GM12801 (cell line): ENCODE data around the gene ATP5PF.

Experiments used
- CTCF ChIP-seq: IDR thresholded peaks from one replicate; pipeline ENCODE4 v1.5.1; 2011; ENCODE audit warnings: control low read depth; ENCODE audit not compliant: insufficient read length; ENCODE audit errors: extremely low read depth

Gene ATP5PF

DNA sequence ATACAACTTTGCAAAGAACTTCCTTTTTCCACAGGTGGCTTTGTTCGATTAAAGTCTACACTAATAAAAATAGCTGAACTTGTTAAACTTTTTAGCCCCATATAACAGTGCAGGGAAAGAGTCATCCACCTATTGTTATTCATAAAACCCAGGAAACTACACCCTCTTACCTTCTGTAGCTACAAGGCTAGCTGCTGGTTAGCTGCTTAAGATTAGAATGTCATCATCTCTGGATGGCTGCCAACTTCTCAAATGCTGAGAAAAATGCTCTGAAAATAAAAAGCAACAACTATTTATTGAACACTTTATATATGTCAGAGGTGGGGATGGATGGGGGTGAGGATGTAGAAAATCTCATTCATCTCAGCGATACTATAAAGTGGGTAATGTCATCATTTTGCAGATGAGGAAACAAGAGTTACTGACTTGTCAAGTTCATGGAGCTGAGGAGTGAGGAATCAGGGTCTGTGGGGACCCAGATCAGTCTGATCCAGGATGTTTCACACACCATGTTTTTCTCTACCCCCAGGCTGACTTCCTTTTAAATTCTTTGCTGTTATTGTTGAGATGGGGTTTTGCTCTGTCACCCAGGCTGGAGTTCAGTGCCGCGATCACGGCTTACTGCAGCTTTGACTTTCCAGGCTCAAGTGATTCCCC lies 17.1 kb downstream of the ATP5PF start:
- no peak for TF ChIP-seq CTCF

DNA sequence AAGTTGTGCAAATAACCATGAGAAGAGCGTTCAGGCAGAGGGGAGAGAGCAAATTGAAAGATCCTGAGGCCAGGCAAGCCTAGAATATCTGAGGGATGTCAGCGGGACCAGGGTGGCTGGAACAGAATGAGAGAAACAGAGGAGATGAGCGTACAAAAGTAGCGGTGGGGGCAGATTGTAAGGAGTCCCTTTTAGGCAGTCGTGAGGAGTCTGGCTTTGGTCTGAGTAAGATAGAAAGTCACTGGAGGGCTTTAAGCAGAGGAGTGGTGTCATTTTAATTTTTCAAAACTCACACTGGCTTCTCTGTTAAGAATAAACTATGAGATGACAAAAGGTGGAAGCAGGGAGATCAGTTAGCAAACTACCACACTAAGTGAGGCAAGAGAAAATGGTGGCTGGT lies 24.2 kb downstream of the ATP5PF start:
- no peak for TF ChIP-seq CTCF

DNA sequence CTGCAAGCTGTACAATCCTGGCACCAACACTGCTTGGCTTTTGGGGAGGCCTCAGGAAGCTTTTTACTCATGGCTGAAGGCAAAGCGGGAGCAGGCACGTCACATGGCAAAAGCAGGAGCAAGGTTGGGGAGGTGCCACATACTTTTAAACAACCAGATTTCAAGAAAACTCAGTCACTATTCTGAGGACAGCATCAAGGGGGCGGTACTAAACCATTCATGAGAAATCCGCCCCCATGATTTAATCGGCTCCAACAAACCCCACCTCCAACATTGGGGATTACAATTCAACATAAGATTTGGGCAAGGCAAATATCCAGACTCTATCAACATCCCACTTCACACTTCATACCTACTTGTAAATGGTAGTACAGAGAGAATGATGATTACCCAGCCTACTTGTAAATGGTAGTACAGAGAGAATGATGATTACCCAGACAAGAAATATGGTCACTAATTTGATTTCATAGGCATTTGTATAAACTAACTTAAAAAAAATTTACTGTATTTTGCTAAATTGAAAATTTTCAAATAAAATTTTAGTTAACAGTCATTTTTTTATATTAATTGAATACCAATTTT lies 24.9 kb downstream of the ATP5PF start:
- no peak for TF ChIP-seq CTCF

- TF ChIP-seq CTCF: no peak
Measured at GRCh38 chr21:25708467-25709065, 26.1 kb downstream of the ATP5PF start.

DNA sequence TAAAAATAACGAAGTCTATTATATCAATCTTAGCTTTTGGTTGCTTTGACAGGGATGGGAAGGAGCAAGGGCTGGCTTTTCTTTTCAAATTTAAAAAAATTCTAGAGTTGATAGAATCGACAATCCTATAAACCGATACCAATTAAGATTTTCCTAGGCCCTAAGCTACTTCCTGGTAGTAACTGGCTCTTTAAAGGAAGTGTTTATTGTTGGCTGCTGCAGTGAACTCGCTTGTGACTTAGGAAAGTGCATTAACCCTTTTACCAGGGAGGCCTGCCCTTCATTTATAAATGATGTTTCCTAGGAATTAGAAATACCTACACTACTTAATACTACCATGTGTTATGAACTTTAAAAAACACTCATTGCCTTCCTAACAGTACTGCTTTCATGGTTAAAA lies 33.2 kb downstream of the ATP5PF start:
- no peak for TF ChIP-seq CTCF

DNA sequence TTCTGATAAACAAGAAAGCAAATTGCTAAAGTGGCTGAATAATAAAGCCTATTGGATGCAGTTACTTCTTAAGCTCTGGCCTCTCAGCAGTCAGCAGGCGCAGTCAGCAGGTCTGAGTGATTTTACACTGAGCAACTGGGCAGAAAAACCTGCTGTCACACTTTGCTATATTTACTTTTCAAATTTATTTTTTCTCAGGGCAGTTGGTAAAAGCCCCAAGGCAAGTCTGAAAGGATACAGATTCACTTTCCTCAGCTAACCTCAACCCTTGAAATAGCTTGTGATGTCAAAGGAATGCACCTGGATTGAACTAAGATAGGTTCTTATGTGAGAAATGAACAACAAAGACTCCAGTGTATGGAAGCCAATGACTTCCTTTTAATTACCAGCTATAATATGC lies 34.0 kb downstream of the ATP5PF start:
- TF ChIP-seq CTCF: no peak

DNA sequence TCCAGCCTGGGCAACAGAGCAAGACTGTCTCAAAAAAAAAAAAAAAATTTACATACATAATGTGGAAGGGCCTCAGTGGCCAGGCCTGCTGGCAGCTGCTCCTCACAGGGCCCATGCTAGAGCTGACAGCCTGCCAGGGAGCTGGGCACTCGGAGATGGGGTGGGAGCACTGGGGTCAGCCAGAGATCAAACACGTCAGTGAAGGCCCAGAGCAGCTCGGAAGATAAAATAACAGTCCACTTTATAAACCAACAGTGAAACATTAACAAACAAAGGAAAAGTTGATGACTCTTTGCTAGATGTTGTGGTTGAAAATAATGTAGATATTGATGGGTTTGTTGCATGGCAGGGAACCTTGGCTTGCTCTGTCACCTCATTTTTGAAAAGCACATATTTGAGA lies 42.7 kb downstream of the ATP5PF start:
- TF ChIP-seq CTCF: no peak
